ENCODE data around the gene RBM19. TPM values are rescaled to one million over a fixed set of nuclear protein-coding genes. Genes with fewer than 3 reads are reported as not detected.

Gene RBM19
- total RNA-seq, 1 donor from 2014 or later, result 36.4 TPM

DNA sequence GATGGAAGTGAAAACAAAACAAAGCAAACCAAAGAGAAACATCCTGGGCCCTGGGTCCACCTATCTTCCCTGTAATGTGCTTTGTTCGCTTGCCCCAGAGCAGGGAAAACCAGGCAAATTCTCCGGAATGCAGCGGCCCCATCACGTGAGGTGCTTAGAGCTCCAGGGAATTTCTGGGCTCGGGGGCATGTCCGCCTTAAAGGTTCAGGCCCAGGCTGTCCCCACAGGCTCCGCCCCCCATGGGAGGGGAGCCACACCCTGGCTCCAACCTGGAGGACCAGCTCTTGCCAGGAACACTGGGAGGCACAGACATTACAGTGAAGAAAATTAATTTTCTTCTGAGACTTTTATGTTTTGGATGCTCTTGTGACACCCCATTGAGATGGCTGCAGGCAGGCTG is 69.9 kb downstream of the RBM19 start:
- Histone ChIP-seq H3K27ac (no peak overlapping the region), H3K4me1 (no peaks in the 10 kb centered on the region), H3K36me3 (no peaks in the 10 kb centered on the region), H3K4me3 (no peak overlapping the region), H3K9me3 (no peaks in the 10 kb centered on the region), H3K27me3 (no peaks in the 10 kb centered on the region)
- TF ChIP-seq, protein P1, sequence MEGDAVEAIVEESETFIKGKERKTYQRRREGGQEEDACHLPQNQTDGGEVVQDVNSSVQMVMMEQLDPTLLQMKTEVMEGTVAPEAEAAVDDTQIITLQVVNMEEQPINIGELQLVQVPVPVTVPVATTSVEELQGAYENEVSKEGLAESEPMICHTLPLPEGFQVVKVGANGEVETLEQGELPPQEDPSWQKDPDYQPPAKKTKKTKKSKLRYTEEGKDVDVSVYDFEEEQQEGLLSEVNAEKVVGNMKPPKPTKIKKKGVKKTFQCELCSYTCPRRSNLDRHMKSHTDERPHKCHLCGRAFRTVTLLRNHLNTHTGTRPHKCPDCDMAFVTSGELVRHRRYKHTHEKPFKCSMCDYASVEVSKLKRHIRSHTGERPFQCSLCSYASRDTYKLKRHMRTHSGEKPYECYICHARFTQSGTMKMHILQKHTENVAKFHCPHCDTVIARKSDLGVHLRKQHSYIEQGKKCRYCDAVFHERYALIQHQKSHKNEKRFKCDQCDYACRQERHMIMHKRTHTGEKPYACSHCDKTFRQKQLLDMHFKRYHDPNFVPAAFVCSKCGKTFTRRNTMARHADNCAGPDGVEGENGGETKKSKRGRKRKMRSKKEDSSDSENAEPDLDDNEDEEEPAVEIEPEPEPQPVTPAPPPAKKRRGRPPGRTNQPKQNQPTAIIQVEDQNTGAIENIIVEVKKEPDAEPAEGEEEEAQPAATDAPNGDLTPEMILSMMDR (IDR thresholded peaks at IDR 0.05), result no peak
- DNase-seq (no peak), ATAC-seq (no peak)
- intact Hi-C loops (cut with DNase I), result no loop called here

DNA sequence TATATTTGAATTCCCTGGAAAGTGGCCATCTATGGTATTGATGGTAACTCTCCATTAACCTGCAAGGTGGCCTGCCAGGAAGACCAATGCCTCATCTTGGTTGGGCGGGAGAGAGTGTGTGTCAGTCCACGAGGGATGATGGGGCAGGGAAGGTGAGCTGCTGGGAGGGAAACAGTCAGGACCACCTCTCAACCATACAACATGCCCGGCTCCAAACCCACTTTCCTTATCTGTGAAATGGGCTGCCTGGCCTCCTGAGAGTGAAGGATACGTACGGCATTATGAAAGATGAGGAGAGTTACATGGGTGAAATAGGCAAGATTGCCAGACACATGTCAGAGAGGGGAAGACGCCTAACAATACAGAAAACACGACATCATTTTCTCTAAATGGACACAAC is 70.9 kb downstream of the RBM19 start:
- H3K4me1 ChIP-seq, result no peaks in the 10 kb centered on the region
- no peak overlapping the region for H3K4me3 ChIP-seq
- no peaks in the 10 kb centered on the region for H3K36me3 ChIP-seq
- intact Hi-C loops (cut with DNase I), result no loop called here
- H3K9me3 ChIP-seq, result no peaks in the 10 kb centered on the region
- DNase-seq, result no peak
- TF ChIP-seq, protein P1 (IDR thresholded peaks at IDR 0.05), result no peak
- ATAC-seq, result no peak
- no peak overlapping the region for H3K27ac ChIP-seq
- no peaks in the 10 kb centered on the region for H3K27me3 ChIP-seq

DNA sequence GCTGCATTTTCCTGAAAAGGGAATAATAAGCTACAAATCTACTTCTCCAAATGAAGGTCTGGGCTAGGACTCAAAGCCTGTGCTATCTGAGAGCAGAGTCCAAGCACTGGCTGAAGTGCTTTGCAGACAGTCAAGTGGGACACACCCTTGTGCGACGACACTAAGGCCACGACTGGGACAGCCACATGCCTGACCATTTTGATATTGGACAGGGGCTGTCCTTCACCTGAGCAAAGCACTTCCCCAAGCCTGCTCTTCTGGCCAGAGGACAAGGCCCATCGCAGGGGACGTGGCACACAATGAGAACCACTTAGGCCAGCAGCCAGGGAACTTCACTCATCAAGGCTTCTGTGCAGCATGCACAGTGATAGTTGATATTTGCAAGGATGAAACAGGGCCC is 71.4 kb downstream of the RBM19 start:
- ATAC-seq, result peak; percentile 20
- intact Hi-C loops (cut with DNase I), result no loop called here
- no peak for DNase-seq
- Histone ChIP-seq H3K4me1 (no peaks in the 10 kb centered on the region), H3K36me3 (no peaks in the 10 kb centered on the region), H3K4me3 (no peak overlapping the region), H3K27me3 (no peaks in the 10 kb centered on the region), H3K9me3 (no peaks in the 10 kb centered on the region), H3K27ac (no peak overlapping the region)
- TF ChIP-seq, protein P1 (IDR thresholded peaks at IDR 0.05), result no peak

DNA sequence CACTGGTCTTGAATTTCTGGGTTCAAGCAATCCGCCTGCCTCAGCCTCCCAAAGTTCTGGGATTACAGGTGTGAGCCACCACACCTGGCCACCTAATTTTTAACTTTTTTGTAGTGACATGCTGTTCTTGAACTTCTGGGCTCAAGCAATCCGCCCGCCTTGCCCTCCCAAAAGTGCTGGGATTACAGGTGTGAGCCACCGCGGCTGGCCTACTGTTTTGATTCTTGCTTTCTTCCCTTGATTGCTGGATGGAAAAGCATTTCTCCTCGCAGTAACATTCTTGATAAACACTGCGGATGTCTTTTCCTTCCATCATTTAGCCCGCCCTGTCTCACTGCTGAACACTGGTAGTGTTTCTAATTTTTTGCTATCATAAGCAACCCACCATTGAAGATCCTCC is 72.9 kb downstream of the RBM19 start:
- Histone ChIP-seq H3K4me3 (no peak overlapping the region), H3K36me3 (no peaks in the 10 kb centered on the region), H3K27ac (no peak overlapping the region), H3K27me3 (no peaks in the 10 kb centered on the region), H3K4me1 (no peaks in the 10 kb centered on the region), H3K9me3 (no peaks in the 10 kb centered on the region)
- DNase-seq (no peak), ATAC-seq (no peak)
- intact Hi-C loops (cut with DNase I), result no loop called here
- TF ChIP-seq, protein P1 (IDR thresholded peaks at IDR 0.05), result no peak

DNA sequence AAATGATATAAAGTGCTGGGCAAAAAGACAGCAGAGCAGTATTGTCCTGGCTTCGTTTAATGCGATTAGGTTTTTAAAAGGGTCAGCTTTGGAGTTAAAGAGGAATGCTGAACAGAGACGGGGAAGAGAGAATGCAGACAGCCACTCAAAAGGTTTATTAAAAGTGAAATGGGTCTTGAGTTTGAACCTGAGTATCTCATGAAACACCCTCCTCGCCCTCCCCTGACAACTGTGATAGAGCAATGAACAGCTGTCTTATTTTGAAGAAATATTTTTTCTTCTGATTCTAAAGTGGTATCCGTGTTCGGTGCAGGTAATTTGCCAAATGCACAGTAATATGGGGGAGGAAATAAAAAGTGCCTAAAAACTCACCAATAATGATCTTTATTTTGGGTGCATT is 73.6 kb downstream of the RBM19 start:
- DNase-seq, result no peak
- intact Hi-C loops (cut with DNase I), result no loop called here

More for the DNA sequence above, 73.6 kb downstream of the RBM19 start:
- no peaks in the 10 kb centered on the region for H3K36me3 ChIP-seq
- no peaks in the 10 kb centered on the region for H3K4me1 ChIP-seq
- no peaks in the 10 kb centered on the region for H3K27me3 ChIP-seq
- no peaks in the 10 kb centered on the region for H3K9me3 ChIP-seq
- H3K4me3 ChIP-seq, result no peak overlapping the region
- H3K27ac ChIP-seq, result no peak overlapping the region
- ATAC-seq, result no peak
- TF ChIP-seq, protein P1 (IDR thresholded peaks at IDR 0.05), result no peak

Measured in upper lobe of right lung (tissue), 1 donor.